ENCODE measurements around the gene SLC35G3.
"Not testable (repeated sequence)": the region's sequence is repeated elsewhere in the genome, so short reads cannot be mapped to it uniquely, and the experiment has no call there.

The SLC35G3 gene

GRCh38 chr17:35194001-35194400, at the start of gene SLC35G3:
SLC35G3 (minus strand) TSS chr17:35194393; CDS start chr17:35194307, 86 bp downstream.
- not testable (repeated sequence) for DNase-seq

GRCh38 chr17:35243561-35244340, 49.6 kb upstream of the SLC35G3 start:
- DNase-seq, result no peak

GRCh38 chr17:35242805-35243560, 48.8 kb upstream of the SLC35G3 start, which contains the start of gene SLFN5:
SLFN5 (plus strand) TSS chr17:35243072; CDS start chr17:35258691, 15,619 bp downstream.
- no peak for DNase-seq

GRCh38 chr17:35242158-35242804, 48.1 kb upstream of the SLC35G3 start:
- DNase-seq, result no peak

GRCh38 chr17:35241520-35241919, 47.3 kb upstream of the SLC35G3 start:
- DNase-seq, result no peak

GRCh38 chr17:35240861-35241260, 46.7 kb upstream of the SLC35G3 start:
- no peak for DNase-seq

GRCh38 chr17:35239823-35240222, 45.6 kb upstream of the SLC35G3 start:
- no peak for DNase-seq

- no peak for DNase-seq
Observed at GRCh38 chr17:35238821-35239220, 44.6 kb upstream of the SLC35G3 start.

- no peak for DNase-seq
Observed at GRCh38 chr17:35236821-35237220, 42.6 kb upstream of the SLC35G3 start.

GRCh38 chr17:35235917-35236316, 41.7 kb upstream of the SLC35G3 start:
- DNase-seq, result no peak

- DNase-seq, result no peak
Observed at GRCh38 chr17:35235289-35235688, 41.1 kb upstream of the SLC35G3 start.

GRCh38 chr17:35234315-35234714, 40.1 kb upstream of the SLC35G3 start:
- not testable (repeated sequence) for DNase-seq

GRCh38 chr17:35229638-35230037, 35.4 kb upstream of the SLC35G3 start:
- DNase-seq, result no peak

- DNase-seq, result no peak
Observed at GRCh38 chr17:35227546-35227945, 33.4 kb upstream of the SLC35G3 start.

GRCh38 chr17:35224436-35224835, 30.2 kb upstream of the SLC35G3 start:
- DNase-seq, result no peak

- no peak for DNase-seq
Observed at GRCh38 chr17:35222452-35222851, 28.3 kb upstream of the SLC35G3 start.

GRCh38 chr17:35218915-35219314, 24.7 kb upstream of the SLC35G3 start:
- DNase-seq, result no peak

GRCh38 chr17:35217107-35217506, 22.9 kb upstream of the SLC35G3 start:
- no peak for DNase-seq

GRCh38 chr17:35214631-35215273, 20.6 kb upstream of the SLC35G3 start:
- DNase-seq, result no peak

GRCh38 chr17:35214192-35214591, 20.0 kb upstream of the SLC35G3 start:
- DNase-seq, result no peak

- DNase-seq, result no peak
Observed at GRCh38 chr17:35213412-35213940, 19.3 kb upstream of the SLC35G3 start.

GRCh38 chr17:35212668-35213067, 18.5 kb upstream of the SLC35G3 start:
- DNase-seq, result no peak

GRCh38 chr17:35210741-35211140, 16.5 kb upstream of the SLC35G3 start:
- no peak for DNase-seq

Data from NCI-H1417 treated with DMSO at 0.1 percent for 48 hours (cell line).